IMR-90 (cell line): ENCODE data around the gene POLE4. TPM values are rescaled to one million over a fixed set of nuclear protein-coding genes. Genes with fewer than 3 reads are reported as not detected.

Experiments used
- ATAC-seq: fragments of 200-7000 bp; cut with Tn5 transposase; 2 replicates; pipeline ENCODE4 v1.9.1; 2020; ENCODE audit warnings: low read depth, mild to moderate bottlenecking, moderate library complexity
- BruUV-seq: library from RNA; stranded (reverse); fragments of 400-500 nt; replicated peaks from 2 replicates; lab custom pipeline; 2021; lab: Mats Ljungman, UMichigan
- CTCF ChIA-PET: fragments of 300-600 bp; formaldehyde crosslinking; extraction: SDS; loops from one replicate; lab custom pipeline; 2021; ENCODE audit warnings: antibody characterized with exemption; lab: Yijun Ruan, JAX
- POLR2A ChIA-PET: fragments of 300-600 bp; sonication (Branson Sonifier 250); formaldehyde crosslinking; loops from one replicate; lab custom pipeline; 2022; ENCODE audit warnings: antibody characterized with exemption; ENCODE audit not compliant: unreplicated experiment; lab: Charles Lee
- DNase-seq: peaks from one replicate; pipeline ENCODE4 v3.0.0; 2013
- H2AFZ ChIP-seq: replicated peaks from 2 replicates; pipeline ENCODE3; 2013; ENCODE audit warnings: low read length, mild to moderate bottlenecking; ENCODE audit not compliant: poor library complexity
- H2AK5ac ChIP-seq: 2 replicates; pipeline ENCODE4 v1.6.1; 2013; ENCODE audit warnings: low read depth, low read length, inconsistent platforms
- H2AK9ac ChIP-seq: replicated peaks from 2 replicates; pipeline ENCODE3; 2013; ENCODE audit warnings: mild to moderate bottlenecking, low read depth, low read length, moderate library complexity; ENCODE audit not compliant: poor library complexity
- H2BK120ac ChIP-seq: 2 replicates; pipeline ENCODE4 v1.6.1; 2013; ENCODE audit warnings: low read depth, low read length, inconsistent platforms
- H2BK15ac ChIP-seq: 3 replicates; pipeline ENCODE4 v1.6.1; 2013; ENCODE audit warnings: low read depth, low read length, inconsistent platforms
- H2BK20ac ChIP-seq: 2 replicates; pipeline ENCODE4 v1.6.1; 2013; ENCODE audit warnings: low read depth, mild to moderate bottlenecking, inconsistent platforms, low read length, moderate library complexity
- H2BK5ac ChIP-seq: 2 replicates; pipeline ENCODE4 v1.6.1; 2013; ENCODE audit warnings: mild to moderate bottlenecking, low read depth, low read length, inconsistent platforms; ENCODE audit not compliant: poor library complexity, severe bottlenecking
- H3K14ac ChIP-seq: replicated peaks from 2 replicates; pipeline ENCODE4 v1.6.1; 2013; ENCODE audit warnings: low read depth, low read length, inconsistent platforms
- H3K18ac ChIP-seq: 2 replicates; pipeline ENCODE4 v1.6.1; 2013; ENCODE audit warnings: low read depth, low read length, control low read depth
- H3K23ac ChIP-seq: 2 replicates; pipeline ENCODE4 v1.6.1; 2013; ENCODE audit warnings: low read depth, low read length, inconsistent platforms
- H3K27ac ChIP-seq: 2 replicates; pipeline ENCODE4 v1.5.1; 2013; ENCODE audit warnings: mild to moderate bottlenecking, control low read depth, low read length; ENCODE audit not compliant: insufficient read depth
- H3K27me3 ChIP-seq: 2 replicates; pipeline ENCODE4 v1.6.1; 2013; ENCODE audit warnings: low read length; ENCODE audit not compliant: control insufficient read depth, insufficient read depth
- H3K36me3 ChIP-seq: 2 replicates; pipeline ENCODE4 v1.6.1; 2013; ENCODE audit warnings: low read length, mixed read lengths; ENCODE audit not compliant: control insufficient read depth, insufficient read depth
- H3K4ac ChIP-seq: 2 replicates; pipeline ENCODE4 v1.6.1; 2013; ENCODE audit warnings: low read depth, low read length, inconsistent platforms
- H3K4me1 ChIP-seq: 2 replicates; pipeline ENCODE4 v1.6.1; 2013; ENCODE audit warnings: low read length, mixed read lengths; ENCODE audit not compliant: control insufficient read depth, insufficient read depth
- H3K4me2 ChIP-seq: 2 replicates; pipeline ENCODE4 v1.6.1; 2013; ENCODE audit warnings: low read depth, mild to moderate bottlenecking, control low read depth, low read length, moderate library complexity
- H3K4me3 ChIP-seq: 2 replicates; pipeline ENCODE4 v1.5.1; 2013; ENCODE audit warnings: low read depth, mild to moderate bottlenecking, control low read depth, low read length, moderate library complexity; ENCODE audit not compliant: insufficient read depth
- H3K56ac ChIP-seq: 2 replicates; pipeline ENCODE4 v1.6.1; 2013; ENCODE audit warnings: low read length, inconsistent platforms; ENCODE audit not compliant: insufficient read depth; ENCODE audit errors: extremely low read depth
- H3K79me1 ChIP-seq, 2 experiments: 2 replicates each; pipeline ENCODE4 v1.6.1; 2013; ENCODE audit warnings: low read length in 2 of 2, inconsistent platforms in 1 of 2, low read depth in 1 of 2
- H3K9ac ChIP-seq: 2 replicates; pipeline ENCODE4 v1.6.1; 2013; ENCODE audit warnings: low read depth, low read length, control low read depth
- H3K9me1 ChIP-seq: 2 replicates; pipeline ENCODE4 v1.6.1; 2013; ENCODE audit warnings: low read length, inconsistent platforms; ENCODE audit not compliant: insufficient read depth
- H3K9me3 ChIP-seq: 2 replicates; pipeline ENCODE4 v1.6.1; 2013; ENCODE audit warnings: low read length; ENCODE audit not compliant: control insufficient read depth, insufficient read depth
- H4K20me1 ChIP-seq: 2 replicates; pipeline ENCODE4 v1.6.1; 2013; ENCODE audit warnings: low read length, inconsistent platforms; ENCODE audit not compliant: insufficient read depth
- H4K5ac ChIP-seq: 2 replicates; pipeline ENCODE4 v1.6.1; 2013; ENCODE audit warnings: mild to moderate bottlenecking, low read depth, low read length, control low read depth
- H4K8ac ChIP-seq, 2 experiments: 2 replicates each; pipeline ENCODE4 v1.6.1; 2013; ENCODE audit warnings: low read depth in 2 of 2, low read length in 2 of 2, control low read depth in 1 of 2, inconsistent platforms in 1 of 2
- H4K91ac ChIP-seq: 2 replicates; pipeline ENCODE4 v1.6.1; 2013; ENCODE audit warnings: low read depth, low read length, inconsistent platforms; ENCODE audit not compliant: insufficient read depth
- CHD1 ChIP-seq: IDR thresholded peaks from 2 replicates; pipeline ENCODE4 v1.6.1; 2012; ENCODE audit warnings: low read depth, low read length, improper control_type of control experiment
- FOS ChIP-seq: fragments of 150-350 bp; IDR thresholded peaks from 2 replicates; pipeline ENCODE4 v1.6.1; 2016; ENCODE audit warnings: low read depth, low read length
- NFE2L2 ChIP-seq: fragments of 150-350 bp; IDR thresholded peaks from 2 replicates; pipeline ENCODE4 v1.6.1; 2016; ENCODE audit warnings: low read depth, mild to moderate bottlenecking, low read length
- USF2 ChIP-seq: fragments of 150-350 bp; IDR thresholded peaks from 2 replicates; pipeline ENCODE4 v1.6.1; 2017; ENCODE audit warnings: mild to moderate bottlenecking, antibody characterized with exemption, low read length, low read depth
- dilution Hi-C: fragments of 300-500 bp; cut with HindIII; formaldehyde crosslinking; loops from one replicate; pipeline ENCODE4 v1.14.3; 2018; ENCODE audit warnings: low sequenced_read_pairs; ENCODE audit not compliant: unreplicated experiment
- in situ Hi-C: fragments of 300-500 bp; cut with MboI; formaldehyde crosslinking; loops from 3 replicates; pipeline ENCODE4 v1.14.3; 2019; ENCODE audit warnings: low sequenced_read_pairs, inconsistent platforms, mixed read lengths
- intact Hi-C: fragments of 100-400 bp; cut with micrococcal nuclease; formaldehyde crosslinking; loops from 2 replicates; pipeline ENCODE4 v1.10.0; 2022
- polyA plus RNA-seq, 3 experiments: library from polyadenylated mRNA; depleted of rRNA; stranded (reverse); fragments of >200 nt; gene quantifications; 2 replicates each; pipeline ENCODE4 v1.2.3, GENCODE V29; 2012; ENCODE audit warnings: low replicate concordance in 1 of 3
- total RNA-seq: library from RNA; depleted of rRNA; stranded (reverse); fragments of >200 nt; gene quantifications from 2 replicates; pipeline ENCODE4 v1.2.3, GENCODE V29; 2012

The POLE4 gene
- total and polyA plus RNA-seq, 2 of the 4 experiments (the other 2 are of a cell fraction): 9.0 to 23.9 TPM

- dilution Hi-C loops: no loop called here
- no peak for DNase-seq
- H2BK20ac ChIP-seq: no peak overlapping the region
- BruUV-seq: no TSS peak
- no peak for TF ChIP-seq CHD1
- TF ChIP-seq USF2: no peak
- TF ChIP-seq FOS: no peak
- no peak for TF ChIP-seq NFE2L2
- intact Hi-C loops: no loop called here
- H2AFZ ChIP-seq: no peak overlapping the region
- H2AK5ac ChIP-seq: no peak overlapping the region
- H3K23ac ChIP-seq: no peak overlapping the region
- H3K36me3 ChIP-seq: 0 out of 2 replicates have a peak, but pooled peaks cover 2% of the 10 kb centered on the region
- ATAC-seq: no peak
- POLR2A ChIA-PET: no interaction called here
- no peak overlapping the region for H3K9ac ChIP-seq
- no peaks in the 10 kb centered on the region for H4K20me1 ChIP-seq
- no peak overlapping the region for H2AK9ac ChIP-seq
- H3K27me3 ChIP-seq: no peaks in the 10 kb centered on the region
- no peak overlapping the region for H4K5ac ChIP-seq
- no peak overlapping the region for H3K56ac ChIP-seq
- H3K4me2 ChIP-seq: no peak overlapping the region
- H3K18ac ChIP-seq: no peak overlapping the region
- no peaks in the 10 kb centered on the region for H3K9me3 ChIP-seq
- in situ Hi-C loops: no loop called here
- H3K4ac ChIP-seq: no peak overlapping the region
- no peak overlapping the region for H3K14ac ChIP-seq
- no peak overlapping the region for H2BK15ac ChIP-seq
- no peak overlapping the region for H4K8ac ChIP-seq
- no peak overlapping the region for H3K4me3 ChIP-seq
- no peaks in the 10 kb centered on the region for H3K4me1 ChIP-seq
- H3K9me1 ChIP-seq: no peaks in the 10 kb centered on the region
- H4K91ac ChIP-seq: no peak overlapping the region
- no peaks in the 10 kb centered on the region for H3K79me1 ChIP-seq
- CTCF ChIA-PET: no interaction called here
- H2BK120ac ChIP-seq: no peak overlapping the region
- H3K27ac ChIP-seq: no peak overlapping the region
- H2BK5ac ChIP-seq: no peak overlapping the region
Observed at GRCh38 chr2:74979844-74980243, 21.4 kb downstream of the POLE4 start.
